GM12801 (cell line): ENCODE measurements around the gene KCNIP2.

Source experiments
- TF ChIP-seq, protein P1 (sequence below): IDR thresholded peaks from one replicate; pipeline ENCODE4 v1.5.1; 2011; ENCODE audit warnings: control low read depth; ENCODE audit not compliant: insufficient read length; ENCODE audit errors: extremely low read depth

The KCNIP2 gene

GRCh38 chr10:101838416-101838970 lies 5.1 kb downstream of the KCNIP2 start:
- TF ChIP-seq, protein P1, sequence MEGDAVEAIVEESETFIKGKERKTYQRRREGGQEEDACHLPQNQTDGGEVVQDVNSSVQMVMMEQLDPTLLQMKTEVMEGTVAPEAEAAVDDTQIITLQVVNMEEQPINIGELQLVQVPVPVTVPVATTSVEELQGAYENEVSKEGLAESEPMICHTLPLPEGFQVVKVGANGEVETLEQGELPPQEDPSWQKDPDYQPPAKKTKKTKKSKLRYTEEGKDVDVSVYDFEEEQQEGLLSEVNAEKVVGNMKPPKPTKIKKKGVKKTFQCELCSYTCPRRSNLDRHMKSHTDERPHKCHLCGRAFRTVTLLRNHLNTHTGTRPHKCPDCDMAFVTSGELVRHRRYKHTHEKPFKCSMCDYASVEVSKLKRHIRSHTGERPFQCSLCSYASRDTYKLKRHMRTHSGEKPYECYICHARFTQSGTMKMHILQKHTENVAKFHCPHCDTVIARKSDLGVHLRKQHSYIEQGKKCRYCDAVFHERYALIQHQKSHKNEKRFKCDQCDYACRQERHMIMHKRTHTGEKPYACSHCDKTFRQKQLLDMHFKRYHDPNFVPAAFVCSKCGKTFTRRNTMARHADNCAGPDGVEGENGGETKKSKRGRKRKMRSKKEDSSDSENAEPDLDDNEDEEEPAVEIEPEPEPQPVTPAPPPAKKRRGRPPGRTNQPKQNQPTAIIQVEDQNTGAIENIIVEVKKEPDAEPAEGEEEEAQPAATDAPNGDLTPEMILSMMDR = no peak

- TF ChIP-seq, protein P1 = no peak
Measured at GRCh38 chr10:101837748-101838147, 5.9 kb downstream of the KCNIP2 start.

DNA sequence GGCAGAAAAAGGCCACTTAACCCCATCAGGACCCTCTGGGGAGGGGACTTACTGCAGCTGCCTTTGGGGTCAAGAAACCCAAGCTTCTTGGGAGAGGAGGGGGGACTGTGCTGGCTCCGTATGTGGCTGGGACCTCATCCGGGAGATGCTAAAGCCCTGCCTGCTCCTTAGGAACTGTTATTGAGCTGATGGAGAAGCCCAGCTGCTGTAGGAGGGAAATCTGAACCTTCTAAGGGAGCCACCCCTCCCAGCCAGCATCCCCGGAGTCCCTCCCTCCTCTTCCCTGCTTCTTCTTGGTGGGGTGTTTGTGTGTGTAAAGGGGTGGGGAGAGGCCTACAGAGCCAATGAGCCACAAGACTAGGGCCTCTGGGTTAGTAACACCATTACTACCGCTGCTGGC lies 8.2 kb downstream of the KCNIP2 start:
- TF ChIP-seq, protein P1 = no peak

- TF ChIP-seq, protein P1 = no peak
Measured at GRCh38 chr10:101834341-101834740, 9.3 kb downstream of the KCNIP2 start.

DNA sequence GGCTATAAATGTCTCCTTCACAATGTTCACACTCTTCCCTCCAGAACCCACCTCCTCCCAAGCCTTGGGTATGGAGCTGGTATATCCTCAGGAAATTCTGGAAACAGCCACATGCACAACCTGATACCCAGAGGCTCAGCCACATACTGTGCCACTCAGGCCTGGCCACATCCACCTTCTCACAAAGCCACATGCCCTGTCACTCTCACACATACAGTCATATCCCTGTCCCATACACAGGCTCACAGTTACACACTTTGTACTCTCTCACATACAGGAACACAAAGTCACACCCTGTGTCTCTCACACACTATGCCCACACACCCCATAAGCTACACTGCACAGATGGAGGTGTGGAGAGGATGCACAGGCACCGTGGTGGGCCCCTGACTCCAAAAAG lies 10.1 kb downstream of the KCNIP2 start:
- TF ChIP-seq, protein P1 = no peak

DNA sequence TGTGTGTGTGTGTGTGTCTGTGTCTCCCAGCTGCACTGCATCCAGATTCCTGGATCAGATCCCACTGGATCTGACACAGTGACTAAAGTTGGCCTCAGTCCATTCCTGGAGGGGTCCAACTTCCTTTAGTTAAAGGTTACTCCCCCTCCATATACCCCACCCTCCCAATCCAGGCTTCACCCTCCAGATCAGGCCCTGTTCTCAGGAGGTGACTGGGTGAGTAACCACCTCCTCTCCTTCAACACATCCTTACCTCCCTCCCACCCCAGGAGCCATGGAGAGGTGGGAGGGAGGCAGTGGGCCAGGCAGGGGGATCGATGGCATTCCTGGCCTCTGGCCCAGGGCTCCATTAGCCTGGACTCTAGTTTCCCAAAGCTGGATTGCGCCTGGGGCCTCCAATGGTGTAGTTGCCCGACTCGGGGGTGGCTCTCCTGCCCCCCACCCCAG lies 11.3 kb downstream of the KCNIP2 start:
- TF ChIP-seq, protein P1 = no peak

- TF ChIP-seq, protein P1 = no peak
Measured at GRCh38 chr10:101831169-101831811, 12.3 kb downstream of the KCNIP2 start.
